PFSK-1 (cell line): ENCODE results near the gene USP13. TPM values are rescaled to one million over a fixed set of nuclear protein-coding genes. Genes with fewer than 3 reads are reported as not detected.
A peak's percentile ranks its signal among the peaks of the same experiment; 100 is the strongest.

Experiments used
- FOXP2 ChIP-seq: optimal IDR thresholded peaks from 2 replicates; pipeline ENCODE3; 2011; ENCODE audit warnings: borderline replicate concordance, control low read depth, inconsistent platforms; ENCODE audit not compliant: insufficient read depth; ENCODE audit errors: extremely low read length, extremely low read depth
- POLR2AphosphoS5 ChIP-seq: IDR thresholded peaks from 2 replicates; pipeline ENCODE4 v1.6.1; 2012; ENCODE audit warnings: low read depth, mild to moderate bottlenecking, control low read depth, low read length, moderate library complexity
- REST ChIP-seq, 2 experiments: IDR thresholded peaks; 2 replicates each; pipeline versions ENCODE4 v1.6.1 to v1.8.0; 2011 to 2012; ENCODE audit warnings: low read depth in 2 of 2, low read length in 2 of 2, control low read depth in 1 of 2, inconsistent platforms in 1 of 2, mild to moderate bottlenecking in 1 of 2, moderate library complexity in 1 of 2; ENCODE audit not compliant: insufficient read depth in 1 of 2
- SIN3A ChIP-seq: IDR thresholded peaks from 2 replicates; pipeline ENCODE4 v1.6.1; 2012; ENCODE audit warnings: mild to moderate bottlenecking, low read length, moderate library complexity, borderline replicate concordance; ENCODE audit not compliant: insufficient read depth
- TAF1 ChIP-seq: IDR thresholded peaks from 2 replicates; pipeline ENCODE4 v1.6.1; 2012; ENCODE audit warnings: low read length, control low read depth, borderline replicate concordance; ENCODE audit not compliant: insufficient read depth
- polyA plus RNA-seq: library from polyadenylated mRNA; unstranded; fragments of >200 nt; gene quantifications from one replicate; pipeline ENCODE4 v1.2.1, GENCODE V29; 2012; ENCODE audit warnings: low read depth, missing spikeins; ENCODE audit not compliant: insufficient read length

Gene USP13
- polyA plus RNA-seq = 8.8 TPM

GRCh38 chr3:179652447-179653095 lies at the start of gene USP13:
TSS of gene USP13 (plus strand) at chr3:179653040. CDS start at chr3:179653226, 186 bp downstream.
- 0 out of 2 replicates have a peak, but pooled peaks have one; percentile 26 for TF ChIP-seq TAF1
- peak; percentile 31 for TF ChIP-seq FOXP2
- TF ChIP-seq POLR2AphosphoS5 = peak; percentile 19; the same call in 1 of the 2 replicates
- no peak for TF ChIP-seq SIN3A

- no peak for TF ChIP-seq REST (IDR thresholded peaks at IDR 0.05; ENCODE audit: insufficient read depth in 1 of 2, low read depth in 2 of 2, low read length in 2 of 2)
- no peak for TF ChIP-seq FOXP2
- no peak for TF ChIP-seq SIN3A
- no peak for TF ChIP-seq TAF1
- TF ChIP-seq POLR2AphosphoS5 = no peak
These were observed 49.5 kb upstream of the USP13 start for GRCh38 chr3:179603321-179603720.

GRCh38 chr3:179603831-179604230 lies 49.0 kb upstream of the USP13 start:
- TF ChIP-seq SIN3A = no peak
- no peak for TF ChIP-seq POLR2AphosphoS5
- TF ChIP-seq TAF1 = no peak
- no peak for TF ChIP-seq FOXP2
- no peak for TF ChIP-seq REST (IDR thresholded peaks at IDR 0.05; ENCODE audit: insufficient read depth in 1 of 2, low read depth in 2 of 2, low read length in 2 of 2)

- TF ChIP-seq SIN3A = peak; percentile 32; the same call in 1 of the 2 replicates
- peak; percentile 80 for TF ChIP-seq POLR2AphosphoS5
- no peak for TF ChIP-seq REST (IDR thresholded peaks at IDR 0.05; ENCODE audit: insufficient read depth in 1 of 2, low read depth in 2 of 2, low read length in 2 of 2)
- peak; percentile 82; the same call in 1 of the 2 replicates for TF ChIP-seq TAF1
- peak; percentile 60 for TF ChIP-seq FOXP2
These were observed 48.3 kb upstream of the USP13 start, which contains the start of the genes MRPL47 and NDUFB5 for GRCh38 chr3:179604321-179605078. TSS of gene MRPL47 (minus strand) at chr3:179604638. CDS start at chr3:179604624, 14 bp downstream. TSS of gene NDUFB5 (plus strand) at chr3:179604794. CDS start at chr3:179604816, 22 bp downstream.

GRCh38 chr3:179606534-179607085 lies 46.2 kb upstream of the USP13 start:
- no peak for TF ChIP-seq FOXP2
- TF ChIP-seq SIN3A = no peak
- TF ChIP-seq POLR2AphosphoS5 = no peak
- no peak for TF ChIP-seq REST (IDR thresholded peaks at IDR 0.05; ENCODE audit: insufficient read depth in 1 of 2, low read depth in 2 of 2, low read length in 2 of 2)
- no peak for TF ChIP-seq TAF1
